ENCODE measurements around the gene MYH7B. TPM values are rescaled to one million over a fixed set of nuclear protein-coding genes. Genes with fewer than 3 reads are reported as not detected.

Gene MYH7B
- total RNA-seq, 1 experiment from 2014 or later: 0.74 TPM

GRCh38 chr20:35000311-35000921 lies 44.7 kb downstream of the MYH7B start:
- intact Hi-C loops (cut with micrococcal nuclease): no loop called here
- H3K9me3 ChIP-seq (ENCODE audit: control insufficient read depth in 1 of 2, insufficient read depth in 1 of 2, low read depth in 1 of 2, low read length in 2 of 2): no peaks in the 10 kb centered on the region
- DNase-seq (ENCODE audit: low read depth, low spot score) (no peak), ATAC-seq (no peak)
- BruUV-seq (replicated peaks): no TSS peak
- no peaks in the 10 kb centered on the region for H3K27me3 ChIP-seq (ENCODE audit: insufficient read depth, low read length)
- no peak overlapping the region for H2AFZ ChIP-seq (ENCODE audit: low read depth, low read length, poor library complexity, severe bottlenecking)
- ChIA-PET POLR2A (no interaction called here), CTCF (interaction anchor here (3.0 kb wide), 1 partner anchor 128 kb away, joined by 19 read pairs; the partner anchor contains the start of gene GGT7), RAD21 (ENCODE audit: low non-redundant PET in 1 of 2, low total read pairs in 2 of 2, uncharacterized antibody in 2 of 2, unreplicated experiment in 2 of 2) (interaction anchor here (1.4 to 1.6 kb wide), 2 partner anchors 126 kb away, joined by 5 to 8 read pairs; no protein-coding TSS in a partner anchor)
- no peak overlapping the region for H3K4me3 ChIP-seq (replicated peaks in 1 of 2; ENCODE audit: low read depth in 1 of 2, low read length in 2 of 2)
- H3K9ac ChIP-seq (ENCODE audit: low read length): no peak overlapping the region
- TF ChIP-seq POLR2A (IDR thresholded peaks at IDR 0.05; ENCODE audit: borderline replicate concordance, extremely low read depth, insufficient read depth, insufficient read length) (no peak), EGR1 (IDR thresholded peaks at IDR 0.05; ENCODE audit: low read depth) (no peak), CBX3 (IDR thresholded peaks at IDR 0.05; ENCODE audit: low read depth) (no peak), EZH2 (IDR thresholded peaks at IDR 0.05) (no peak), EZH2phosphoT487 (IDR thresholded peaks at IDR 0.05; ENCODE audit: borderline replicate concordance) (no peak), POLR2AphosphoS5 (IDR thresholded peaks at IDR 0.05; ENCODE audit: low read depth, low read length) (no peak), JUND (IDR thresholded peaks at IDR 0.05) (no peak), YY1 (IDR thresholded peaks at IDR 0.05; ENCODE audit: extremely low read depth, insufficient replicate concordance, low read depth, low read length) (no peak), ELF1 (IDR thresholded peaks at IDR 0.05; ENCODE audit: borderline replicate concordance, low read depth) (no peak), CEBPB (IDR thresholded peaks at IDR 0.05; ENCODE audit: low read depth) (no peak), ATF3 (IDR thresholded peaks at IDR 0.05) (no peak), ZNF274 (IDR thresholded peaks at IDR 0.05; ENCODE audit: low read depth, low read length) (no peak), TCF7L2 (IDR thresholded peaks at IDR 0.05; ENCODE audit: borderline replicate concordance, extremely low read depth, insufficient read depth, insufficient read length) (no peak), MAX (IDR thresholded peaks at IDR 0.05) (no peak), SP1 (IDR thresholded peaks at IDR 0.05; ENCODE audit: low read depth) (no peak)
- TF ChIP-seq, protein P1, sequence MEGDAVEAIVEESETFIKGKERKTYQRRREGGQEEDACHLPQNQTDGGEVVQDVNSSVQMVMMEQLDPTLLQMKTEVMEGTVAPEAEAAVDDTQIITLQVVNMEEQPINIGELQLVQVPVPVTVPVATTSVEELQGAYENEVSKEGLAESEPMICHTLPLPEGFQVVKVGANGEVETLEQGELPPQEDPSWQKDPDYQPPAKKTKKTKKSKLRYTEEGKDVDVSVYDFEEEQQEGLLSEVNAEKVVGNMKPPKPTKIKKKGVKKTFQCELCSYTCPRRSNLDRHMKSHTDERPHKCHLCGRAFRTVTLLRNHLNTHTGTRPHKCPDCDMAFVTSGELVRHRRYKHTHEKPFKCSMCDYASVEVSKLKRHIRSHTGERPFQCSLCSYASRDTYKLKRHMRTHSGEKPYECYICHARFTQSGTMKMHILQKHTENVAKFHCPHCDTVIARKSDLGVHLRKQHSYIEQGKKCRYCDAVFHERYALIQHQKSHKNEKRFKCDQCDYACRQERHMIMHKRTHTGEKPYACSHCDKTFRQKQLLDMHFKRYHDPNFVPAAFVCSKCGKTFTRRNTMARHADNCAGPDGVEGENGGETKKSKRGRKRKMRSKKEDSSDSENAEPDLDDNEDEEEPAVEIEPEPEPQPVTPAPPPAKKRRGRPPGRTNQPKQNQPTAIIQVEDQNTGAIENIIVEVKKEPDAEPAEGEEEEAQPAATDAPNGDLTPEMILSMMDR (IDR thresholded peaks at IDR 0.05 in 2 of 3, conservative IDR thresholded peaks at IDR 0.05 in 1 of 3; ENCODE audit: borderline replicate concordance in 1 of 3, insufficient read depth in 1 of 3, low read depth in 2 of 3, low read length in 2 of 3): no peak
- H3K4me1 ChIP-seq (ENCODE audit: control insufficient read depth in 1 of 2, insufficient read depth in 2 of 2, low read length in 2 of 2): no peaks in the 10 kb centered on the region
- H4K20me1 ChIP-seq (ENCODE audit: insufficient read depth): no peaks in the 10 kb centered on the region
- no peak overlapping the region for H3K27ac ChIP-seq (ENCODE audit: low read depth, low read length)
- no peak overlapping the region for H3K4me2 ChIP-seq (ENCODE audit: low read length)
- no peaks in the 10 kb centered on the region for H3K9me2 ChIP-seq (ENCODE audit: insufficient read depth)
- no peaks in the 10 kb centered on the region for H3K79me2 ChIP-seq (ENCODE audit: insufficient read depth, low read length)
- H3K36me3 ChIP-seq (ENCODE audit: control insufficient read depth in 1 of 2, insufficient read depth in 2 of 2, low read length in 2 of 2): peaks cover 10 to 13% of the 10 kb centered on the region in 2 experiments; a peak in 3 of 4 replicates
